B cell (primary cell): ENCODE measurements around the gene CAMTA1.

Experiments used
- CTCF ChIP-seq: fragments of 200-600 bp; IDR thresholded peaks from one replicate; pipeline ENCODE4 v1.8.0; 2022; ENCODE audit warnings: antibody characterized with exemption, mild to moderate bottlenecking
- EZH2 ChIP-seq: IDR thresholded peaks from 2 replicates; pipeline ENCODE4 v1.6.1; 2012; ENCODE audit warnings: borderline replicate concordance, low read depth, mild to moderate bottlenecking, moderate library complexity, low read length; ENCODE audit not compliant: insufficient read depth, poor library complexity, severe bottlenecking

DNA sequence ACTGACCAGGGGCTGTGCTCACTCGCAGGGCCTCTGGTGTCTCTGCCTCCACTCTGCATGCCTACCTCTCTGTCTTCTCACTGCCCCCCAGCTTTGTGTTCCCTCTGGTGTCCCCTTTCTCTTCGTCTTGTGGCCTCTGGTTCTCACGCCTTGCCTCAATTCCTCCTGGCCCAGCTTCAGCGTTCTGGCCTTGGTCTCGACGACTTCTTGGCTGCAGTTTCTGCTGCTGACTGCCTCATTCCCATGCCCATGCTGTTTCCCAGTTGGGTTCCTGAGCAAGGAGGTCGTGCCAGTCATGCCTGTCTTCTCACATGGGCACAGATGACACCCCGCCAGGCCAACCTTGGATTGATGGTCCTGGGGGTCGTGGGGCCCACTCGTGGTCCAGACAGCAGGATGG lies 562.8 kb downstream of the CAMTA1 start:
- no peak for TF ChIP-seq CTCF
- TF ChIP-seq EZH2 = no peak
